ENCODE results near the gene PITPNB.

Gene PITPNB

DNA sequence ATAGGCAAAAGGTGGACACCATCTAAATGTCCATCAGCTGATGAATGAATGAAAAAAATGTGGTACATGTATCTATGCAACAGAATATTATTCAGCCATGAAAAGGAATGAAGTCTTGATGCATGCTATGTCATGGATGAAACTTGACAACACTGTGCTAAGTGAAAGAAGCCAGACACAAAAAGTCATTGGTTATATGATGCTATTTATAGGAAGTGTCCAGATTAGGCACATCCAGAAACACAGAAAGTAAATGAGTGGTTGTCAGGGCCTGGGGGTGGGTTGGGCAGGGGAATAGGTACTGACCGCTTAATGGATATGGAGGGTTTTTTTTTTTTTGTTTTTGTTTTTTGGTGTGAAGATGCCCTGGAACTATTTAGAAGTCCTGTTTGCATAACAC lies 95.8 kb downstream of the PITPNB start:
- Histone ChIP-seq H3K4me1 (ENCODE audit: insufficient read depth, low read length, severe bottlenecking) (no peaks in the 10 kb centered on the region), H3K36me3 (ENCODE audit: insufficient read depth, low read length) (no peaks in the 10 kb centered on the region), H3K9ac (ENCODE audit: low read length) (no peak overlapping the region), H3K4me2 (ENCODE audit: low read length) (no peak overlapping the region), H3K9me2 (ENCODE audit: low read depth, low read length) (no peaks in the 10 kb centered on the region), H3K79me2 (ENCODE audit: insufficient read depth, low read length) (no peaks in the 10 kb centered on the region), H3K4me3 (ENCODE audit: low read depth, low read length, poor library complexity, severe bottlenecking) (no peak overlapping the region), H3F3A (ENCODE audit: insufficient read depth, low read length) (no peaks in the 10 kb centered on the region), H4K20me1 (ENCODE audit: insufficient read depth, low read length) (no peaks in the 10 kb centered on the region), H3K27ac (ENCODE audit: low read depth, low read length, poor library complexity, severe bottlenecking) (no peak overlapping the region), H2AFZ (ENCODE audit: low read length) (no peak overlapping the region), H3K9me3 (ENCODE audit: low read length) (no peaks in the 10 kb centered on the region), H3K27me3 (ENCODE audit: insufficient read depth, low read length) (no peaks in the 10 kb centered on the region)
- no peak for TF ChIP-seq EZH2 (IDR thresholded peaks at IDR 0.05; ENCODE audit: borderline replicate concordance, low read length)
- TF ChIP-seq, protein P1, sequence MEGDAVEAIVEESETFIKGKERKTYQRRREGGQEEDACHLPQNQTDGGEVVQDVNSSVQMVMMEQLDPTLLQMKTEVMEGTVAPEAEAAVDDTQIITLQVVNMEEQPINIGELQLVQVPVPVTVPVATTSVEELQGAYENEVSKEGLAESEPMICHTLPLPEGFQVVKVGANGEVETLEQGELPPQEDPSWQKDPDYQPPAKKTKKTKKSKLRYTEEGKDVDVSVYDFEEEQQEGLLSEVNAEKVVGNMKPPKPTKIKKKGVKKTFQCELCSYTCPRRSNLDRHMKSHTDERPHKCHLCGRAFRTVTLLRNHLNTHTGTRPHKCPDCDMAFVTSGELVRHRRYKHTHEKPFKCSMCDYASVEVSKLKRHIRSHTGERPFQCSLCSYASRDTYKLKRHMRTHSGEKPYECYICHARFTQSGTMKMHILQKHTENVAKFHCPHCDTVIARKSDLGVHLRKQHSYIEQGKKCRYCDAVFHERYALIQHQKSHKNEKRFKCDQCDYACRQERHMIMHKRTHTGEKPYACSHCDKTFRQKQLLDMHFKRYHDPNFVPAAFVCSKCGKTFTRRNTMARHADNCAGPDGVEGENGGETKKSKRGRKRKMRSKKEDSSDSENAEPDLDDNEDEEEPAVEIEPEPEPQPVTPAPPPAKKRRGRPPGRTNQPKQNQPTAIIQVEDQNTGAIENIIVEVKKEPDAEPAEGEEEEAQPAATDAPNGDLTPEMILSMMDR (IDR thresholded peaks at IDR 0.05; ENCODE audit: low read length): no peak

DNA sequence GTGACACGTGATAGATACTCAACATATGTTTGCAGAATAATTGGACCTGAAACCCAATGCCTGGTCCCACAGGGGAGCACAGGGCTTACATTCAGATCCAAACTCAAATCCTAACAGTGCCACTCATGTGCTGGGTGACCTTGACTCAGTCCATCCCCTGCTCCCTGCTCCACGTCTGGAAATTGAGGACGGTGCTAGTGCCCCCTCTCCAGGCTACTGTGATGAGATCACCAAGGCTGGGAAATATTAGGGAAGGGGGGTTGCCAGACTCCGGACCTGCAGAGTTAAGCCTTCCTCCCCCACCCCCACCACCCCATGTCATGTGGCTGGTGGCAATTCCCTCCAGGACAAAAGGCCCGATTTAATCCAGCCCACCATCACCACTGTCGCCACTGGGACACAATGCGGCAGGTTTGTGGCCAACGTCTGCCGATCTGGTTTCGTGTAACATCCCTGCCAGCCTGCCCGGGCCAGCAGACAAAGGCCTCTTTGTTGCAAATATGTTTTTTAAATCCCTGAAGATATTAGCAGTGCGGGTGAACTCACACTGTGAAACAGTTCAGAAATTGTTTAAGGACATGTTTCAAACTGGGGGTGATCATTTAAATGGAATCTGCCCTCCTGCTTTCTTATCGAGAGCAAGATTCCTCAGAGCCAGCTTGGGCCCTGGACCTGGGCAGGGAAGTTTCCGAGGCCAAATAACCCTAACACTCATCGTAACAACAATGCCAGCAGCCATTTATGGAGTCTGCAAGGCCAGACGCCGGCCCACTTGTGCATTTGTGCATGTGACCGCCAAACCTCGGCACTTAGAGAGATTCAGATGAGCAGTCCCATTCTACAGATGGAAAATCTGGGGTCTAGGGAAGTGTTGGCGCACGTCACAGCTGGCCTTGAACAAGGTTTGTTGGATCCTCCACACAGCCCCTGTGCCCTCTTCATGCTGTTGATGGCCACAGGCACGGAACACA lies 97.9 kb downstream of the PITPNB start:
- H2AFZ ChIP-seq (ENCODE audit: low read length): no peak overlapping the region

DNA sequence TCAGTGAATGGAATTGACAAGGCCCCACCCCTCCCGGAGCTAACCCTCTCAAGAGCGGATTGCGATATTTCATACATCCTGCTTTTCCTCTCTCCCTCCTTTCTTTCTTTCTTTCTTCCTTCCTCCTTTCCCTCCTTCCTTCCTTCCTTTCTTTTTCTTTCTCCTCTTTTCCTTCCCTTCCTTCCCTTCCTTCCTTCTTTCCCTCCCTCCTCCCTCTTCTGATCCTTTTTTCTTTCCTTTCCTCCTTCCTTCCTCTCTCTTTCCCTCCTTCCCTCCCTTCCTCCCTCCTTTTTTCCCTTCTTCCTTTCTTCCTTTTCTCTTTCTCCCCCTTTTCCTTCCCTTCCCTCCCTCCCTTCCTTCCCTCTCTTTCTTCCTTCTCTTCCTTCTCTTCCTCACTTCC lies 102.5 kb downstream of the PITPNB start:
- Histone ChIP-seq H4K20me1 (ENCODE audit: insufficient read depth, low read length) (no peaks in the 10 kb centered on the region), H2AFZ (ENCODE audit: low read length) (no peak overlapping the region), H3K9ac (ENCODE audit: low read length) (no peak overlapping the region)

More for the DNA sequence above, 97.9 kb downstream of the PITPNB start:
- Histone ChIP-seq H3K9me2 (ENCODE audit: low read depth, low read length) (no peaks in the 10 kb centered on the region), H3K27me3 (ENCODE audit: insufficient read depth, low read length) (no peaks in the 10 kb centered on the region), H4K20me1 (ENCODE audit: insufficient read depth, low read length) (no peaks in the 10 kb centered on the region), H3K36me3 (ENCODE audit: insufficient read depth, low read length) (no peaks in the 10 kb centered on the region), H3K4me1 (ENCODE audit: insufficient read depth, low read length, severe bottlenecking) (no peaks in the 10 kb centered on the region), H3K4me3 (ENCODE audit: low read depth, low read length, poor library complexity, severe bottlenecking) (no peak overlapping the region), H3K27ac (ENCODE audit: low read depth, low read length, poor library complexity, severe bottlenecking) (no peak overlapping the region), H3K4me2 (ENCODE audit: low read length) (no peak overlapping the region), H3K9me3 (ENCODE audit: low read length) (no peaks in the 10 kb centered on the region), H3K9ac (ENCODE audit: low read length) (no peak overlapping the region), H3F3A (ENCODE audit: insufficient read depth, low read length) (no peaks in the 10 kb centered on the region), H3K79me2 (ENCODE audit: insufficient read depth, low read length) (no peaks in the 10 kb centered on the region)
- TF ChIP-seq EZH2 (IDR thresholded peaks at IDR 0.05; ENCODE audit: borderline replicate concordance, low read length): no peak
- TF ChIP-seq, protein P1 (IDR thresholded peaks at IDR 0.05; ENCODE audit: low read length): no peak

More for the DNA sequence above, 102.5 kb downstream of the PITPNB start:
- H3K36me3 ChIP-seq (ENCODE audit: insufficient read depth, low read length): no peaks in the 10 kb centered on the region
- H3K4me2 ChIP-seq (ENCODE audit: low read length): no peak overlapping the region
- H3F3A ChIP-seq (ENCODE audit: insufficient read depth, low read length): no peaks in the 10 kb centered on the region
- no peaks in the 10 kb centered on the region for H3K27me3 ChIP-seq (ENCODE audit: insufficient read depth, low read length)
- no peaks in the 10 kb centered on the region for H3K9me2 ChIP-seq (ENCODE audit: low read depth, low read length)
- H3K4me1 ChIP-seq (ENCODE audit: insufficient read depth, low read length, severe bottlenecking): no peaks in the 10 kb centered on the region
- H3K27ac ChIP-seq (ENCODE audit: low read depth, low read length, poor library complexity, severe bottlenecking): no peak overlapping the region
- TF ChIP-seq EZH2 (IDR thresholded peaks at IDR 0.05; ENCODE audit: borderline replicate concordance, low read length): no peak
- TF ChIP-seq, protein P1 (IDR thresholded peaks at IDR 0.05; ENCODE audit: low read length): no peak
- H3K9me3 ChIP-seq (ENCODE audit: low read length): no peaks in the 10 kb centered on the region
- no peak overlapping the region for H3K4me3 ChIP-seq (ENCODE audit: low read depth, low read length, poor library complexity, severe bottlenecking)
- H3K79me2 ChIP-seq (ENCODE audit: insufficient read depth, low read length): no peaks in the 10 kb centered on the region
